GM23338 (cell line): ENCODE data around the gene CHRNA10. TPM values are rescaled to one million over a fixed set of nuclear protein-coding genes. Genes with fewer than 3 reads are reported as not detected.

Source experiments
- ATAC-seq: fragments of 200-7000 bp; cut with Tn5 transposase; 3 replicates; pipeline ENCODE4 v1.9.1; 2020
- DNase-seq: peaks from one replicate; pipeline ENCODE4 v3.0.0-alpha.2; 2015; ENCODE audit warnings: low spot score
- H2AFZ ChIP-seq: fragments of 200-600 bp; sonication (generic); 2 replicates; pipeline ENCODE4 v1.8.0; 2016; ENCODE audit warnings: antibody characterized with exemption, mild to moderate bottlenecking, moderate library complexity
- H3F3A ChIP-seq: fragments of 200-600 bp; sonication (generic); replicated peaks from 2 replicates; pipeline ENCODE4 v1.8.0; 2017; ENCODE audit warnings: antibody characterized with exemption, mixed run types, low read depth
- H3K27ac ChIP-seq: fragments of 200-600 bp; sonication (generic); 2 replicates; pipeline ENCODE4 v1.6.1; 2016; ENCODE audit warnings: low read depth
- H3K27me3 ChIP-seq: fragments of 200-600 bp; sonication (generic); 2 replicates; pipeline ENCODE4 v1.8.0; 2016; ENCODE audit warnings: mild to moderate bottlenecking, mixed run types, moderate library complexity; ENCODE audit not compliant: insufficient read depth
- H3K36me3 ChIP-seq: fragments of 200-600 bp; sonication (generic); 2 replicates; pipeline ENCODE4 v1.8.0; 2016; ENCODE audit warnings: mild to moderate bottlenecking; ENCODE audit not compliant: insufficient read depth
- H3K4me1 ChIP-seq: fragments of 200-600 bp; sonication (generic); 2 replicates; pipeline ENCODE4 v1.8.0; 2016; ENCODE audit warnings: mild to moderate bottlenecking, moderate library complexity; ENCODE audit not compliant: insufficient read depth
- H3K4me2 ChIP-seq: fragments of 200-600 bp; sonication (generic); 2 replicates; pipeline ENCODE4 v1.7.1; 2017; ENCODE audit warnings: mixed run types
- H3K4me3 ChIP-seq: fragments of 200-600 bp; sonication (generic); 2 replicates; pipeline ENCODE4 v1.6.1; 2016; ENCODE audit warnings: mixed run types
- H3K79me2 ChIP-seq: fragments of 200-600 bp; sonication (generic); replicated peaks from 2 replicates; pipeline ENCODE4 v1.8.0; 2017; ENCODE audit warnings: mild to moderate bottlenecking; ENCODE audit not compliant: insufficient read depth
- H3K9me2 ChIP-seq: fragments of 200-600 bp; sonication (generic); 2 replicates; pipeline ENCODE4 v1.8.0; 2017; ENCODE audit not compliant: insufficient read depth
- H4K20me1 ChIP-seq: fragments of 200-600 bp; sonication (generic); replicated peaks from 2 replicates; pipeline ENCODE4 v1.8.0; 2017; ENCODE audit warnings: mild to moderate bottlenecking; ENCODE audit not compliant: insufficient read depth
- H3K27ac Mint-ChIP-seq: 2 replicates; pipeline ENCODE4 v1.8.0; 2020; ENCODE audit warnings: inconsistent platforms, mild to moderate bottlenecking, moderate library complexity, mixed read lengths
- H3K27me3 Mint-ChIP-seq: 3 replicates; pipeline ENCODE4 v1.8.0; 2022; ENCODE audit warnings: low read depth, mild to moderate bottlenecking, moderate library complexity, mixed read lengths, inconsistent platforms; ENCODE audit not compliant: insufficient read depth, poor library complexity
- H3K36me3 Mint-ChIP-seq: 3 replicates; pipeline ENCODE4 v1.8.0; 2021; ENCODE audit warnings: low read depth, mild to moderate bottlenecking, inconsistent platforms, moderate library complexity, mixed read lengths
- H3K4me1 Mint-ChIP-seq: 3 replicates; pipeline ENCODE4 v1.8.0; 2020; ENCODE audit warnings: mild to moderate bottlenecking, inconsistent platforms, mixed read lengths
- H3K4me3 Mint-ChIP-seq: 3 replicates; pipeline ENCODE4 v1.8.0; 2021; ENCODE audit warnings: moderate library complexity, mild to moderate bottlenecking, inconsistent platforms, mixed read lengths
- H3K9me3 Mint-ChIP-seq: 3 replicates; pipeline ENCODE4 v1.8.0; 2020; ENCODE audit warnings: moderate library complexity, mild to moderate bottlenecking, inconsistent platforms, mixed read lengths
- CREB1 ChIP-seq: fragments of 250-450 bp; sonication (Bioruptor Pico); IDR thresholded peaks from 2 replicates; pipeline ENCODE4 v1.5.0; 2020; ENCODE audit warnings: low read depth, mild to moderate bottlenecking, moderate library complexity
- EZH2 ChIP-seq: fragments of 200-600 bp; sonication (generic); IDR thresholded peaks from one replicate; pipeline ENCODE4 v1.8.0; 2017; ENCODE audit warnings: antibody characterized with exemption, mild to moderate bottlenecking, low read depth; ENCODE audit not compliant: unreplicated experiment
- EZH2phosphoT487 ChIP-seq: fragments of 200-600 bp; sonication (generic); IDR thresholded peaks from one replicate; pipeline ENCODE4 v1.8.1; 2018; ENCODE audit warnings: antibody characterized with exemption; ENCODE audit not compliant: unreplicated experiment
- REST ChIP-seq: IDR thresholded peaks from one replicate; pipeline ENCODE4 v1.6.1; 2018; ENCODE audit warnings: antibody characterized with exemption; ENCODE audit not compliant: unreplicated experiment
- STAT1 ChIP-seq: IDR thresholded peaks from one replicate; pipeline ENCODE4 v1.6.1; 2016; ENCODE audit warnings: antibody characterized with exemption; ENCODE audit not compliant: unreplicated experiment
- ZNF114 ChIP-seq: fragments of 250-450 bp; sonication (Bioruptor Pico); IDR thresholded peaks from 2 replicates; pipeline ENCODE4 v1.5.0; 2020; ENCODE audit warnings: mild to moderate bottlenecking, moderate library complexity
- ZNF462 ChIP-seq: fragments of 250-450 bp; sonication (Bioruptor Pico); IDR thresholded peaks from 2 replicates; pipeline ENCODE4 v1.5.0; 2020; ENCODE audit warnings: mild to moderate bottlenecking, moderate library complexity
- polyA plus RNA-seq: library from polyadenylated mRNA; unstranded; fragments of >200 nt; fragmentation: Nextera tagmentation; extraction: Ambion mirVana; gene quantifications from 2 replicates; pipeline ENCODE4 v1.2.1, GENCODE V29; 2016
- total RNA-seq: library from RNA; depleted of rRNA; stranded (reverse); fragments of >200 nt; shearing (Covaris generic); gene quantifications from 2 replicates; pipeline ENCODE4 v1.2.3, GENCODE V29; 2014

Gene CHRNA10
- total and polyA plus RNA-seq, 2 experiments from 2014 or later = 0.45 to 1.5 TPM

GRCh38 chr11:3616721-3617460, 54.3 kb downstream of the CHRNA10 start (continued):
- TF ChIP-seq ZNF462 (CRISPR knock-in tag) (no peak), CREB1 (CRISPR knock-in tag) (no peak), ZNF114 (no peak), STAT1 (no peak)

GRCh38 chr11:3615998-3616397, 55.2 kb downstream of the CHRNA10 start:
- H3F3A ChIP-seq = 0 out of 2 replicates have a peak, but pooled peaks cover 2% of the 10 kb centered on the region
- no peak overlapping the region for H3K4me2 ChIP-seq
- H3K4me1 ChIP-seq = no peaks in the 10 kb centered on the region
- no peak overlapping the region for H3K4me3 ChIP-seq
- peak overlapping the region; percentile 43; the same call in 1 of the 2 replicates for H2AFZ ChIP-seq
- ATAC-seq (no peak), DNase-seq (no peak)
- H3K9me2 ChIP-seq = no peaks in the 10 kb centered on the region
- H3K36me3 ChIP-seq = no peaks in the 10 kb centered on the region
- no peaks in the 10 kb centered on the region for H3K79me2 ChIP-seq
- no peaks in the 10 kb centered on the region; the same call in 2 of the 3 replicates for H3K36me3 Mint-ChIP-seq
- H3K4me3 Mint-ChIP-seq = no peak overlapping the region
- H3K4me1 Mint-ChIP-seq = peaks cover 13% of the 10 kb centered on the region
- H3K27ac ChIP-seq = no peak overlapping the region
- H3K27me3 Mint-ChIP-seq = peaks cover 8% of the 10 kb centered on the region
- no peaks in the 10 kb centered on the region for H4K20me1 ChIP-seq
- peaks cover 6% of the 10 kb centered on the region; the same call in 1 of the 3 replicates for H3K9me3 Mint-ChIP-seq
- peak overlapping the region; percentile 86; the same call in 1 of the 2 replicates for H3K27ac Mint-ChIP-seq
- H3K27me3 ChIP-seq = no peaks in the 10 kb centered on the region
- TF ChIP-seq EZH2 (no peak), CREB1 (CRISPR knock-in tag) (no peak), REST (no peak), EZH2phosphoT487 (no peak)
